ENCODE data around the gene ADAMTS17.

DNA sequence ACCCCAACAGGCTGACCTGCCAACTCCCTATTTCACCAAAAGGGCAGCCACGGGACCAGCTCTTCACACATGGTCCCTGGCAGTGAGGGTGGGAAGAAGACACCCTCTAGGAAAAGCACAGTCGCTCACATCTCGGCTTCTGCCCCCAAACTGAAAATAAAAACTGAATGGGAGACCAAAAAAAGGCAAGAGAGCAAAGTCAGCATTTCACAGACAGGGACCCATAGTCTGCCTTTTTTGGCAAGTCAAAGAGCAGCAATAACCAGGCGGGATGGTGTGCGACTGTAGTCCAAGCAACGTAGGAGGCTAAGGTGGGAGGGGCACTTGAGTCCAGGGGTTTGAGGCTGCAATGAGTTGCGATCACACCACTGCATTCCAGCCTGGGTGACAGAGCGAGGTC lies 154.1 kb downstream of the ADAMTS17 start:
- TF ChIP-seq, protein P1, sequence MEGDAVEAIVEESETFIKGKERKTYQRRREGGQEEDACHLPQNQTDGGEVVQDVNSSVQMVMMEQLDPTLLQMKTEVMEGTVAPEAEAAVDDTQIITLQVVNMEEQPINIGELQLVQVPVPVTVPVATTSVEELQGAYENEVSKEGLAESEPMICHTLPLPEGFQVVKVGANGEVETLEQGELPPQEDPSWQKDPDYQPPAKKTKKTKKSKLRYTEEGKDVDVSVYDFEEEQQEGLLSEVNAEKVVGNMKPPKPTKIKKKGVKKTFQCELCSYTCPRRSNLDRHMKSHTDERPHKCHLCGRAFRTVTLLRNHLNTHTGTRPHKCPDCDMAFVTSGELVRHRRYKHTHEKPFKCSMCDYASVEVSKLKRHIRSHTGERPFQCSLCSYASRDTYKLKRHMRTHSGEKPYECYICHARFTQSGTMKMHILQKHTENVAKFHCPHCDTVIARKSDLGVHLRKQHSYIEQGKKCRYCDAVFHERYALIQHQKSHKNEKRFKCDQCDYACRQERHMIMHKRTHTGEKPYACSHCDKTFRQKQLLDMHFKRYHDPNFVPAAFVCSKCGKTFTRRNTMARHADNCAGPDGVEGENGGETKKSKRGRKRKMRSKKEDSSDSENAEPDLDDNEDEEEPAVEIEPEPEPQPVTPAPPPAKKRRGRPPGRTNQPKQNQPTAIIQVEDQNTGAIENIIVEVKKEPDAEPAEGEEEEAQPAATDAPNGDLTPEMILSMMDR (conservative IDR thresholded peaks at IDR 0.05; ENCODE audit: low read depth, low read length), result no peak
- TF ChIP-seq EZH2 (IDR thresholded peaks at IDR 0.05; ENCODE audit: borderline replicate concordance, low read depth, low read length, poor library complexity, severe bottlenecking), result no peak
